ENCODE results near the gene CPM.

GRCh38 chr12:68866950-68867349 is 66.0 kb downstream of the CPM start:
- TF ChIP-seq CTCF (IDR thresholded peaks at IDR 0.05 in 8 of 11, conservative IDR thresholded peaks at IDR 0.05 in 3 of 11) (no peak), POLR2AphosphoS5 (IDR thresholded peaks at IDR 0.05) (no peak)
